Measurements from ENCODE around the gene RABGAP1L.
"Not testable (repeated sequence)": the region's sequence is repeated elsewhere in the genome, so short reads cannot be mapped to it uniquely, and the experiment has no call there.

DNA sequence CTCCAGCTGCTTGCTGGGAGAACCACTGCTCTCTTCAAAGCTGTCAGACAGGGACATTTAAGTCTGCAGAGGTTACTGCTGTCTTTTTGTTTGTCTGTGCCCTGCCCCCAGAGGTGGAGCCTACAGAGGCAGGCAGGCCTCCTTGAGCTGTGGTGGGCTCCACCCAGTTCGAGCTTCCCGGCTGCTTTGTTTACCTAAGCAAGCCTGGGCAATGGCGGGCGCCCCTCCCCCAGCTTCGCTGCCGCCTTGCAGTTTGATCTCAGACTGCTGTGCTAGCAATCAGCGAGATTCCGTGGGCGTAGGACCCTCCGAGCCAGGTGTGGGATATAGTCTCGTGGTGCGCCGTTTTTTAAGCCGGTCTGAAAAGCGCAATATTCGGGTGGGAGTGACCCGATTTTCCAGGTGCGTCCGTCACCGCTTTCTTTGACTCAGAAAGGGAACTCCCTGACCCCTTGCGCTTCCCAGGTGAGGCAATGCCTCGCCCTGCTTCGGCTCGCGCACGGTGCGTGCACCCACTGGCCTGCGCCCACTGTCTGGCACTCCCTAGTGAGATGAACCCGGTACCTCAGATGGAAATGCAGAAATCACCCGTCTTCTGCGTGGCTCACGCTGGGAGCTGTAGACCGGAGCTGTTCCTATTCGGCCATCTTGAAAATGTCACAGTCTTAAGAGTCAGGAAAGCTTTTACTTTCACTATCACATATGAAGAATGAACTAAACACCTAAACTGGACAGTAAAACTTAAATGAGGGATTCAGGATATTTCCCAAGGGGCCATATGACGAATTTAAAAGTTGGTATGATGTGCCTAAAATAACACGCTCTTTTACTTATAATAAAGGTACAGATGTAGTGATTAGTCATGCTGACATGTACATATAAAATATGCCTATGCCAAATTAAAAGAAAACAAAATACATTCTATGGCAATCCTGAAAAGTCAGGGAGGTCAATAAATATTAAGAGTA lies 689.6 kb downstream of the RABGAP1L start:
- TF ChIP-seq CTCF (IDR thresholded peaks at IDR 0.05); POLR2AphosphoS5 (IDR thresholded peaks at IDR 0.05); POLR2A (IDR thresholded peaks at IDR 0.05; ENCODE audit: low read depth); EP300 (IDR thresholded peaks at IDR 0.05): not testable (repeated sequence)
